Right hindlimb (tissue), 1 donor: ENCODE results near the gene IFNAR2.
"Not testable (repeated sequence)": the region's sequence is repeated elsewhere in the genome, so short reads cannot be mapped to it uniquely, and the experiment has no call there.

Source experiments
- DNase-seq: peaks from one replicate; pipeline ENCODE4 v3.0.0-alpha.2; 2018

The IFNAR2 gene

DNA sequence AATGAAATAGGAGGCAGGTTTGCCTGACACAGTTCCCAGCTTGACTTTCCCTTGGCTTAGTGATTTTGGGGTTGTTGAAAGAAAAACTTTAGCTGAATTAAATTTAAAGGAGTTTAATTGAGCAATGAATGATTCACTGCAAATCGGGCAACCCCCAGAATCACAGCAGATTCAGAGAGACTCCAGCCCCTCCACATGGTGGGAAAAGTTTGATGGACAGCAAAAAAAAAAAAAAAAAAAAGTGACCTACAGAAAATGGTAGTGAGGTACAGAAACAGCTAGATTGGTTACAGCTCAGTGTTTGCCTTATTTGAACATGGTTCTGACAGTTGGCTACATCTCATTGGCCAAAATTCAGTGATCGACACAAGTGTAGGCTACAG lies 12.6 kb upstream of the IFNAR2 start:
- no peak for DNase-seq

- no peak for DNase-seq
Observed at GRCh38 chr21:33219300-33219699, 10.4 kb upstream of the IFNAR2 start.

GRCh38 chr21:33219954-33220353 lies 9.8 kb upstream of the IFNAR2 start:
- DNase-seq, result no peak

- not testable (repeated sequence) for DNase-seq
Observed at GRCh38 chr21:33225376-33225775, 4.4 kb upstream of the IFNAR2 start.

DNA sequence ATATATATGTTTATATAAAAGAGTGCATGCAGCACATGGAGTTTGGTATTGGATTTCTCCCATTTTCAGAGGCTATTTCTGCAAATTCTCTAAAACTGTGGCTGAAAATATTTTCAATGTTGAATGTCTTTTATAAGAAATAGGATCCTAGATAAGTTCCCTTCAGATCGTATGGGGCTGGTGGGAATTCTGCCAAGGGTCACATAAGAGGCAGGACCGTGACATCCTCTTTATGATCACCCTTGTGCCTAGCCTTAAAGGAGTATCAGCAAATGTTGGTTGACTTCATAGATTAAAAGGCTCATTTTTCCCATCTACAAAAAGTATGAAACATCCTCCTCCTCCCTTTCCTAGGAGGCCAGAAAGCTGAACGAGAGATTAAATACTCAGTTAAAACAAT lies 1.3 kb upstream of the IFNAR2 start:
- no peak for DNase-seq

DNA sequence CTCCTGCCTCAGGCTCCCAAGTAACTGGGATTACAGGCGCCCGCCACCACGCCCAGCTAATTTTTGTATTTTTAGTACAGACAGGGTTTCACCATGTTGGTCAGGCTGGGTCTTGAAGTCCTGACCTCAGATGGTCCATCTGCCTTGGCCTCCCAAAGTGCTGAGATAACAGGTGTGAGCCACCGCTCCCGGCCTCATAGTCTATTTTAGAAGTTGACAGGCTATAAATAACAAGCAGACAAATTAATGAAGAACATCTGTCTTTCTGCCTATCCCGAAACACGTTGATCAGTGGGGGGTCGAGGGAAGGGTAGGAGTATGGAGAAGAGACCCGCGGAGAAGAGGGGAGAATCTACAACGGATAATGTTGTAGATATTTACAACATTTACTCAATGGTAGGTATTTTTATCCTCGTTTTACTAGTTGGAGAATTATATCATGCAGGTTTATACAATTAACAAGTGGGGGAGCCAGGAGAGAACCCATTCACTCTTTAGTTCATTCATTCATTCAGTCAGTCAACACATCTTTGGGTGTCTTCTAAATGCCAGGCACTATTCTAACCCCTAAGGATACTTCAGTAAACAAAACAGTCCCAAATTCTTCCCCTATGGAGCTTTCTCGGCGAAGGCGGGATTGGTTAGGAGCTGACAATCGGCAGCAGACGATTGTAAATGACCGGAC lies 497 bp upstream of the IFNAR2 start:
- no peak for DNase-seq

- DNase-seq, result no peak
Observed at GRCh38 chr21:33230545-33231324, 997 bp downstream of the IFNAR2 start.

DNA sequence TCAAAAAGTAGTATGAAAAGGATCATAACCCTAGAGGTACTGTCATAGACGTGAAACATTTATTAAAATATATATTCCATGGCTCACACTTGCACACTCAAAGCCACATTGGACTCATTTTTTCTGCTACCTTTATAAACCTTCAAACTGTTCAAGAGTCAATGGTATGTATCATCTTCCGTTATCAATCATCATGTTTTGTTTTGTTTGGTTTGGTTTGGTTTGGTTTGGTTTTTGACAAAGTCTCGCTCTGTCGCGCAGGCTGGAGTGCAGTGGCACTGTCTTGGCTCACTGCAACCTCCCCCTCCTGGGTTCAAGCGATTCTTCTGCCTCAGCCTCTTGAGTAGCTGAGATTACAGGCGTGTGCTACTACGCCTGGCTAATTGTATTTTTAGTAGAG lies 1.8 kb downstream of the IFNAR2 start:
- DNase-seq, result no peak

DNA sequence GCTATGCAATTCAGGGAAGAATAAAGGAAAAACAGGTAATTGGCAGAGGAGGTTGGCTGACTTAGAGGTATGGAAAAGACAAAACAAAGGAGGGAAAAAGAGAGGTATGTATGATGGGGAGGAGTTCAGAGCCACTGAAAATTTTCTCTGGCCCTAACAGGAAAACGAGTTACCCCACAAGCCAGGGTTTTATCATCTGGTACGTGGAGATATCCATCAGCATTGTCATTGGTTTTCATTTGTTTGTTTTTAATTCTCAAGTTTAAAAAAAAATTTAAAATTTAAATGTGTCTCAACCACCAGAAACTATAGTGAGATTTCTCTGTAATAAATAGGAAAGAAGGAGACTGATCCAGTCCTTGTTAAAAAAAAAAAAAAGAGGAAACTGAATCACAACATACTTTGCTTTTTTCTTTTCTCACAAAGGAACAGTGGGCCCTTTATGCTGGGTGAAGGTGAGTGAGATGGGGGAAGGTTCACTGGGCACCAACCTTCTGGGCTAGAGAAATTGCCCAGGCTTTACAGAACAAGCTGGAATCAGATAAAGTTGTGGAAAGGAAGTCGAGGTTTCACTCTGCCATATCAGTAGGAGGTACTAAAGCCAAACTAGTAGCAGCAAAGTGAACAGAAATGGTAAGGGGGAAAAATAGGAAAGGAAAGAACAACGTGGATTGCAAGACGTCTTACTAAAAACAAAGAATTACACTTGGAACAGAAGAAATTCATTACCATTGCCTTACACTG lies 2.7 kb downstream of the IFNAR2 start:
- no peak for DNase-seq

DNA sequence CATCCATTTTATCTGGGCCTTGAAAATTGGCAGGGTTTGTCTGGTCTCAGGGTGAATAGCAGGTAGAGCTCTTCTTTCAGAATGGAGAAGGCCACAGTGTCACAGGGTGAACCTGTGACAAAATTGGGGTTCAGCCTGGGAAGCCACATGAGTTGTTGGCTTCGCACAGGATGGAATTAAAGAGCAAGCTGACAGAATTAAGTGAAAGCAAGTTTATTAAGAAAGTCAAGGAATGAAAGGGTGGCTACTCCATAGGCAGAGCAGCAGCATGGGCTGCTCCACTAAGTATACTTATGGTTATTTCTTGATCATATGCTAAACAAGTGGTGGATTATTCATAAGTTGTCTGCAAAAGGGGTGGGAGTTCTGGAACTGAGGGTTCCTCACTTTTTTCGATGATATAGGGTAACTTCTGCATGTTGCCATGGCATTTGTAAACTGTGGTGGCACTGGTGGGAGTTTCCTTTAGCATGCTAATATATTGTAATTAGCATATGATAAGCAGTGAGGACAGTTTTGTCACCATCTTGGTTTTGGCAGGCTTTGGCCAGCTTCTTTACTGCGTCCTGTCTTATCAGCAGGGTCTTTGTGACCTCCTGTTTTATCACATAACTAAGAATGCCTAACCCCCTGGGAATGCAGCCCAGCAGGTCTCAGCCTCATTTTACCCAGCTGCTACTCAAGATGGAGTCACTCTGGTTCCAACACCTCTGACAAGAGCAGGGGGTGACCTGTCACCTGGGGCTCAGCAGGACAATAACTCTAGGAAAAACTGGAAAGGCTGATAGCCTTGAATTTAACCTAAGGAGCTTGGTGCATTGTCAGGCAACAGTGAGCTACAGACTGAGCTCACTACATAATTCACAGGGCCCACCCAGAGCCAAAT lies 5.1 kb downstream of the IFNAR2 start:
- DNase-seq, result no peak

- no peak for DNase-seq
Observed at GRCh38 chr21:33236013-33236686, 6.4 kb downstream of the IFNAR2 start.

DNA sequence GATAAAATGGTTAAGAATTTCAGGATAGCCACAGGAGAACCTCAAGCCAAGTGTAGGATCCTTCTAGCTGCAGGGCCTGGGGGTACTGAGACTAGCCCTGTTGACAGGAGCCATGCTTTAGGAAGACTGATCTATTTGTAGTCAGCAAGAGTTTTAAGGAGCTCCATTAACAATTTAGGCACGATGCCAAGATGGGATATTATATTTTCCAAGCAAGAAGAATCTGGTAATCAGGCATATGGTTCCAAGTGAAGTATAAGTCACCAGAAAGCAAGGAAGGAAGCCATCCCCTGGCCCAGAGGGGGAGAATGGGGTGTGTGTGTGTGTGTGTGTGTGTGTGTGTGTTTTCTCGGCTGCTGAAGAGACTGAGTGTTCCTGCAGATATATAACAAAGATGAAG lies 7.0 kb downstream of the IFNAR2 start:
- no peak for DNase-seq

- no peak for DNase-seq
Observed at GRCh38 chr21:33237486-33237885, 7.7 kb downstream of the IFNAR2 start.

DNA sequence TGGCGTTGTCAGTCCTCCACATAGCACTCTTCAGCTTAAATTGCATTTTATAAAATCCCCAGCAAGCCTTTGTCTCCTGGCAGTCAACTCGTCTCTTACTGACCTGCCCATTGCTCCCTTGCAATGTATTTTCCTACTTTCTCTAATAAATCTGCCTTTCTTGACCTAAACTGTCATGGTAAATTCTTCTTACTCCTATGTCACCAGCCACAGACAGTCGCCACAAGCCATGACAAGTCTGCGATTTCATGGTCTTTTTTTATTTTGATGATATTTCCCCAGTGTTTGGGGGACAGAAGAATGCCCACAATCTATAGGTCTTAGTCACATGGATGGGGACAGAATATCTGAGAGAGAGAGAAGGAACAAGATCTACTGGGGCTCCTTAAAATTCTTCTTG lies 8.4 kb downstream of the IFNAR2 start:
- DNase-seq, result no peak

DNA sequence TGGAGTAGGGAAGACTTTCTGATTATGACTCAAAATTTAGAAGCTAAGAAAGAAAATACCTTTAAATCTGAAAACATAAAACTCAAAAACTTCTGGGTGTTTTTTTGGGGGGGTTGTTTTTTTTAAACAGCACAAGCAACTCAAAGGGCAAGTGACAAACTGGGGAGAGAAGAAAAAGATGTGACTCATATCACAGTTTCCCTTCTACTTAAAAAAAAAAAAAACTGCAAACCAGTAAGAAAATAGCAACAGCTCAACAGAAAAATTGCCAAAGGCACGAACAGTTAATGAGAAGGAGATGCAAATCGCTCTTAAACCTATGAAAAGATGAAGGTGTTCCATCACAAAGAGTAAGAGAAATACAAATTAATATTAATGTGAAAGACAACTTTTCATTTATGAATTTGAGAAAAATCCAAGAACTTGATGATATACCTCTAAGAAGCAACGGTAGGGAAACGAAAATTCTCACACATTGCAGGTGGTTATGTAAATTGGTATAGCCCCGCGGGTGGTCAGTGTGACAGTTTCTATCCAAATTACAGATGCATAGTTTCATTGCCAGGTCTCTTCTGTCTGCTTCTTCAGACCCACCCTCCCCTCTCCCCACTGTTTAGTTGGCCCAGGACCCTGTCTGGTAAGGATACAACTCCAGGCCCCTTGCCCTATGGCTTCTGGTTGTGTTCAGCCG lies 9.0 kb downstream of the IFNAR2 start:
- DNase-seq, result no peak

DNA sequence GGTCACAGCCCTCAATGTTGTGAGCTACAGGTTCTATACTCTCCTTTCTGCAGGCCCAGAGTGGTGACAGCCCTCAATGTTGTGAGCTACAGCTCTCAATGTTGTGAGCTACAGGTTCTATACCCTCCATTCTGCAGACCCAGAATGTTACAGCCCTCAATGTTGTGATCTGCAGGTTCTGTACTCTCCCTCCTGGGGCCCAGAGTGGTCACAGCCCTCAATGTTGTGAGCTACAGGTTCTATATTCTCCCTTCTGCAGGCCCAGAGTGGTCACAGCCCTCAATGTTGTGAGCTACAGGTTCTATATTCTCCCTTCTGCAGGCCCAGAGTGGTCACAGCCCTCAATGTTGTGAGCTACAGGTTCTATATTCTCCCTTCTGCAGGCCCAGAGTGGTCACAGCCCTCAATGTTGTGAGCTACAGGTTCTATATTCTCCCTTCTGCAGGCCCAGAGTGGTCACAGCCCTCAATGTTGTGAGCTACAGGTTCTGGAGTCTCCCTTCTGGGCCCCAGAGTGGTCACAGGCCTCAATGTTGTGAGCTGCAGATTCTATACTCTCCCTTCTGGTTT lies 9.9 kb downstream of the IFNAR2 start:
- not testable (repeated sequence) for DNase-seq

GRCh38 chr21:33240404-33240803 lies 10.7 kb downstream of the IFNAR2 start:
- no peak for DNase-seq

- DNase-seq, result no peak
Observed at GRCh38 chr21:33241846-33242245, 12.1 kb downstream of the IFNAR2 start.

DNA sequence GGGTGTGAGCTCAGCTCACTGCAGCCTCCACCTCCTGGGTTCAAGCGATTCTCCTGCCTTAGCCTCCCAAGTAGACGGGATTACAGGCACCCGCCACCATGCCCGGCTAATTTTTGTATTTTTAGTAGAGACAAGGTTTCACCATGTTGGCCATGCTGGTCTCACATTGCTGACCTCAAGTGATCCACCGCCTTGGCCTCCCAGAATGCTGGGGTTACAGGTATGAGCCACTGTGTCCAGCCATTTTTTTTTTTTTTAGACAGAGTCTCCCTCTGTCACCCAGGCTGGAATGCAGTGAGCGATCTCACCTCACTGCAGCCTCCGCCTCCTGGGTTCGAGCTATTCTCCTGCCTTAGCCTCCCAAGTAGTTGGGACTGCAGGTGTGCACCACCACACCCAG lies 13.1 kb downstream of the IFNAR2 start:
- not testable (repeated sequence) for DNase-seq

GRCh38 chr21:33244082-33244778 lies 14.5 kb downstream of the IFNAR2 start:
- no peak for DNase-seq

DNA sequence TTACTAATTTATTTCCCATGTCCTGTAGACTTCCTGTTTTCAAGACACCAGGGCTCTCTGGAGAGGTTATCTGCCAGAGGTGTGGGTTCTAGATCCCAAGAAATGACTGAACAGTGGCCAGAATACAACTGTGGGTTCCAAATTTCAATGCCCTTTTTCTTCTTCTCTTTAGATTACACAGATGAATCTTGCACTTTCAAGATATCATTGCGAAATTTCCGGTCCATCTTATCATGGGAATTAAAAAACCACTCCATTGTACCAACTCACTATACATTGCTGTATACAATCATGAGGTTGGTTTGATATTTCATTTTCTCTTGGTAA lies 15.0 kb downstream of the IFNAR2 start:
- no peak for DNase-seq
